Breast epithelium (tissue), 4 donors: ENCODE measurements around the gene CNEP1R1. TPM values are rescaled to one million over a fixed set of nuclear protein-coding genes. Genes with fewer than 3 reads are reported as not detected.

Source experiments
- DNase-seq, 2 donors: peaks; one replicate each; pipeline ENCODE4 v3.0.0-alpha.2; 2019; ENCODE audit warnings: low spot score in 2 of 2
- H3K27ac ChIP-seq, 2 donors: fragments of 200-600 bp; sonication (generic) in 1 of 2; one replicate each; pipeline ENCODE4 v1.5.1; 2016 to 2019; ENCODE audit warnings: mild to moderate bottlenecking in 1 of 2
- H3K27me3 ChIP-seq, 2 donors: fragments of 200-600 bp; sonication (generic) in 1 of 2; one replicate each; pipeline versions ENCODE4 v1.5.1 to v1.6.0; 2017 to 2019; ENCODE audit warnings: control low read depth in 1 of 2, mild to moderate bottlenecking in 1 of 2
- H3K36me3 ChIP-seq: fragments of 200-600 bp; one replicate; pipeline ENCODE4 v1.5.1; 2019
- H3K4me1 ChIP-seq, 2 donors: fragments of 200-600 bp; sonication (generic); one replicate each; pipeline ENCODE4 v1.5.1; 2016 to 2019; ENCODE audit warnings: control low read depth in 1 of 2
- H3K4me3 ChIP-seq, 3 donors: fragments of 200-600 bp; sonication (generic); 1 replicate in 2 of 3; 2 replicates in 1 of 3; pipeline ENCODE4 v1.5.1; 2016 to 2019; ENCODE audit warnings: mild to moderate bottlenecking in 3 of 3, moderate library complexity in 2 of 3
- H3K9me3 ChIP-seq, 2 donors: fragments of 200-600 bp; sonication (generic) in 1 of 2; one replicate each; pipeline ENCODE4 v1.5.1; 2016 to 2019; ENCODE audit warnings: control low read depth in 1 of 2
- CTCF ChIP-seq, 3 donors: fragments of 450-650 bp; IDR thresholded peaks; one replicate each; pipeline ENCODE4 v1.5.1; 2016 to 2017; ENCODE audit warnings: antibody characterized with exemption in 3 of 3, mild to moderate bottlenecking in 3 of 3, moderate library complexity in 3 of 3
- POLR2A ChIP-seq: fragments of 450-650 bp; IDR thresholded peaks from one replicate; pipeline ENCODE4 v1.6.1; 2016; ENCODE audit warnings: antibody characterized with exemption, mild to moderate bottlenecking, moderate library complexity
- POLR2AphosphoS5 ChIP-seq, 3 donors: sonication (generic); formaldehyde crosslinking; IDR thresholded peaks; one replicate each; pipeline ENCODE4 v1.6.1; 2017; ENCODE audit warnings: antibody characterized with exemption in 3 of 3
- intact Hi-C: fragments of 100-400 bp; cut with DNase I; formaldehyde crosslinking; loops from one replicate; pipeline ENCODE4 v1.15.1; 2023; ENCODE audit warnings: low total_unique reads
- total RNA-seq, 3 donors: library from RNA; depleted of rRNA; stranded (reverse); fragments of >200 nt; gene quantifications; one replicate each; pipeline ENCODE4 v1.1.0, GENCODE V29; 2016

CNEP1R1 gene
- total RNA-seq, 3 donors from 2014 or later = 16.5 to 20.8 (median 17.4) TPM

- H3K4me3 ChIP-seq = no peak overlapping the region
Measured at GRCh38 chr16:50024207-50024606, 818 bp upstream of the CNEP1R1 start.

GRCh38 chr16:50025537-50025931 lies 509 bp downstream of the CNEP1R1 start:
- H3K4me3 ChIP-seq = peak overlapping the region; percentile 82 to 96 (median 91)
- DNase-seq = no peak
- peaks cover 0 to 11% of the 10 kb centered on the region in 2 donors for H3K4me1 ChIP-seq
- H3K9me3 ChIP-seq = no peaks in the 10 kb centered on the region
- TF ChIP-seq POLR2AphosphoS5 (IDR thresholded peaks at IDR 0.05) (no peak), POLR2A (no peak), CTCF (IDR thresholded peaks at IDR 0.05) (no peak)
- no peaks in the 10 kb centered on the region for H3K36me3 ChIP-seq
- intact Hi-C loops = no loop called here
- no peaks in the 10 kb centered on the region for H3K27me3 ChIP-seq
- H3K27ac ChIP-seq = peak overlapping the region; percentile 75 to 81

More at GRCh38 chr16:50024207-50024606, 818 bp upstream of the CNEP1R1 start:
- intact Hi-C loops = no loop called here
- no peak for DNase-seq
- H3K27me3 ChIP-seq = no peaks in the 10 kb centered on the region
- peaks cover 0 to 11% of the 10 kb centered on the region in 2 donors for H3K4me1 ChIP-seq
- H3K27ac ChIP-seq = no peak overlapping the region
- no peak for TF ChIP-seq POLR2A
- TF ChIP-seq POLR2AphosphoS5 (IDR thresholded peaks at IDR 0.05) = no peak
- TF ChIP-seq CTCF (IDR thresholded peaks at IDR 0.05) = no peak
- no peaks in the 10 kb centered on the region for H3K36me3 ChIP-seq
- H3K9me3 ChIP-seq = no peaks in the 10 kb centered on the region

GRCh38 chr16:50027829-50028228 lies 2.8 kb downstream of the CNEP1R1 start:
- TF ChIP-seq POLR2AphosphoS5 (IDR thresholded peaks at IDR 0.05) (no peak), CTCF (IDR thresholded peaks at IDR 0.05) (no peak), POLR2A (no peak)
- intact Hi-C loops = no loop called here
- H3K4me3 ChIP-seq = no peak overlapping the region

GRCh38 chr16:50035468-50035992 lies 10.5 kb downstream of the CNEP1R1 start:
- TF ChIP-seq CTCF (IDR thresholded peaks at IDR 0.05) (no peak), POLR2A (no peak), POLR2AphosphoS5 (IDR thresholded peaks at IDR 0.05) (no peak)
- no peaks in the 10 kb centered on the region for H3K9me3 ChIP-seq
- no peaks in the 10 kb centered on the region for H3K27me3 ChIP-seq
- no peak overlapping the region for H3K4me3 ChIP-seq
- no peak overlapping the region for H3K27ac ChIP-seq
- H3K36me3 ChIP-seq = no peaks in the 10 kb centered on the region
- DNase-seq = no peak
- no peaks in the 10 kb centered on the region for H3K4me1 ChIP-seq
- intact Hi-C loops = no loop called here

More at GRCh38 chr16:50027829-50028228, 2.8 kb downstream of the CNEP1R1 start:
- Histone ChIP-seq H3K4me1 (peaks cover 0 to 11% of the 10 kb centered on the region in 2 donors), H3K9me3 (no peaks in the 10 kb centered on the region), H3K27me3 (no peaks in the 10 kb centered on the region), H3K27ac (no peak overlapping the region), H3K36me3 (no peaks in the 10 kb centered on the region)
- DNase-seq = no peak

GRCh38 chr16:50036426-50036825 lies 11.4 kb downstream of the CNEP1R1 start:
- Histone ChIP-seq H3K27me3 (no peaks in the 10 kb centered on the region), H3K36me3 (no peaks in the 10 kb centered on the region), H3K4me1 (no peaks in the 10 kb centered on the region), H3K27ac (no peak overlapping the region), H3K9me3 (no peaks in the 10 kb centered on the region), H3K4me3 (no peak overlapping the region)
- DNase-seq = no peak
- TF ChIP-seq POLR2AphosphoS5 (IDR thresholded peaks at IDR 0.05) (no peak), POLR2A (no peak), CTCF (IDR thresholded peaks at IDR 0.05) (no peak)
- intact Hi-C loops = no loop called here
